Measurements from ENCODE around the gene WASF3. TPM values are rescaled to one million over a fixed set of nuclear protein-coding genes. Genes with fewer than 3 reads are reported as not detected.

Gene WASF3
- total RNA-seq, 1 donor from 2014 or later: 187 TPM

- no peaks in the 10 kb centered on the region for H3K9me3 Mint-ChIP-seq (ENCODE audit: low read depth)
- peaks cover 12% of the 10 kb centered on the region for H3K4me1 Mint-ChIP-seq (ENCODE audit: low read depth)
- H3K36me3 Mint-ChIP-seq (ENCODE audit: insufficient read depth): no peaks in the 10 kb centered on the region
- H3K4me3 Mint-ChIP-seq (ENCODE audit: low read depth): peak overlapping the region; percentile 48
- H3K27ac Mint-ChIP-seq: no peak overlapping the region
- DNase-seq (ENCODE audit: low spot score, unreplicated experiment): no peak
- peaks cover 13% of the 10 kb centered on the region for H3K27me3 Mint-ChIP-seq
- no peak for TF ChIP-seq CTCF (IDR thresholded peaks at IDR 0.05; ENCODE audit: unreplicated experiment)
Measured at GRCh38 chr13:26557051-26557392, 461 bp upstream of the WASF3 start.

GRCh38 chr13:26558074-26558805 lies 757 bp downstream of the WASF3 start:
- Mint-ChIP-seq H3K27me3 (peaks cover 8% of the 10 kb centered on the region), H3K27ac (peak overlapping the region; percentile 94), H3K4me1 (ENCODE audit: low read depth) (peaks cover 16% of the 10 kb centered on the region), H3K9me3 (ENCODE audit: low read depth) (no peaks in the 10 kb centered on the region), H3K36me3 (ENCODE audit: insufficient read depth) (peaks cover 3% of the 10 kb centered on the region), H3K4me3 (ENCODE audit: low read depth) (no peak overlapping the region)
- DNase-seq (ENCODE audit: low spot score, unreplicated experiment): peak; percentile 33
- TF ChIP-seq CTCF (IDR thresholded peaks at IDR 0.05; ENCODE audit: unreplicated experiment): no peak

- Mint-ChIP-seq H3K4me3 (ENCODE audit: low read depth) (no peak overlapping the region), H3K9me3 (ENCODE audit: low read depth) (no peaks in the 10 kb centered on the region), H3K4me1 (ENCODE audit: low read depth) (peaks cover 18% of the 10 kb centered on the region), H3K36me3 (ENCODE audit: insufficient read depth) (peaks cover 6% of the 10 kb centered on the region), H3K27ac (peak overlapping the region; percentile 94), H3K27me3 (peaks cover 7% of the 10 kb centered on the region)
- no peak for TF ChIP-seq CTCF (IDR thresholded peaks at IDR 0.05; ENCODE audit: unreplicated experiment)
- DNase-seq (ENCODE audit: low spot score, unreplicated experiment): no peak
Measured at GRCh38 chr13:26558987-26559386, 1.5 kb downstream of the WASF3 start.

GRCh38 chr13:26560456-26560855 lies 3.0 kb downstream of the WASF3 start:
- Mint-ChIP-seq H3K27ac (no peak overlapping the region), H3K4me1 (ENCODE audit: low read depth) (peaks cover 27% of the 10 kb centered on the region), H3K36me3 (ENCODE audit: insufficient read depth) (peaks cover 7% of the 10 kb centered on the region), H3K9me3 (ENCODE audit: low read depth) (no peaks in the 10 kb centered on the region), H3K4me3 (ENCODE audit: low read depth) (no peak overlapping the region), H3K27me3 (peaks cover 3% of the 10 kb centered on the region)
- no peak for DNase-seq (ENCODE audit: low spot score, unreplicated experiment)
- no peak for TF ChIP-seq CTCF (IDR thresholded peaks at IDR 0.05; ENCODE audit: unreplicated experiment)

GRCh38 chr13:26561067-26561466 lies 3.6 kb downstream of the WASF3 start:
- H3K27ac Mint-ChIP-seq: no peak overlapping the region
- peaks cover 7% of the 10 kb centered on the region for H3K36me3 Mint-ChIP-seq (ENCODE audit: insufficient read depth)
- peaks cover 29% of the 10 kb centered on the region for H3K4me1 Mint-ChIP-seq (ENCODE audit: low read depth)
- no peaks in the 10 kb centered on the region for H3K9me3 Mint-ChIP-seq (ENCODE audit: low read depth)
- DNase-seq (ENCODE audit: low spot score, unreplicated experiment): no peak
- no peak overlapping the region for H3K4me3 Mint-ChIP-seq (ENCODE audit: low read depth)
- no peak for TF ChIP-seq CTCF (IDR thresholded peaks at IDR 0.05; ENCODE audit: unreplicated experiment)
- peaks cover 2% of the 10 kb centered on the region for H3K27me3 Mint-ChIP-seq
